Stimulated activated memory B cell treated with anti-CD40 and anti-IgM and Interleukin-4, amounts not matched to agents 10 μg/mL and 1 μg/mL and 100 μg/mL, for 72 hours (primary cell): ENCODE measurements around the gene MICALL2.
"Not testable (repeated sequence)": the region's sequence is repeated elsewhere in the genome, so short reads cannot be mapped to it uniquely, and the experiment has no call there.

ENCODE experiments used
- ATAC-seq: fragments of 150-1000 bp; cut with Tn5 transposase; 2 replicates; pipeline ENCODE4 v1.10.0; 2021
- H3K27ac Mint-ChIP-seq: one replicate; pipeline ENCODE4 v1.8.0; 2022; ENCODE audit warnings: mild to moderate bottlenecking, mixed read lengths
- H3K27me3 Mint-ChIP-seq: one replicate; pipeline ENCODE4 v1.8.0; 2022; ENCODE audit warnings: mixed read lengths
- H3K36me3 Mint-ChIP-seq: one replicate; pipeline ENCODE4 v1.8.0; 2022; ENCODE audit warnings: mixed read lengths
- H3K4me1 Mint-ChIP-seq: one replicate; pipeline ENCODE4 v1.8.0; 2022; ENCODE audit warnings: mixed read lengths
- H3K4me3 Mint-ChIP-seq: one replicate; pipeline ENCODE4 v1.8.0; 2022; ENCODE audit warnings: mild to moderate bottlenecking, moderate library complexity, mixed read lengths
- H3K9me3 Mint-ChIP-seq: one replicate; pipeline ENCODE4 v1.8.0; 2022; ENCODE audit warnings: mixed read lengths

Gene MICALL2

GRCh38 chr7:1450431-1450830 is 8.8 kb downstream of the MICALL2 start:
- Mint-ChIP-seq H3K27ac (no peak overlapping the region), H3K9me3 (no peaks in the 10 kb centered on the region), H3K4me3 (no peak overlapping the region), H3K36me3 (no peaks in the 10 kb centered on the region), H3K27me3 (peaks cover 43% of the 10 kb centered on the region), H3K4me1 (no peaks in the 10 kb centered on the region)
- ATAC-seq = no peak

- Mint-ChIP-seq H3K4me1 (no peaks in the 10 kb centered on the region), H3K27me3 (peaks cover 45% of the 10 kb centered on the region), H3K36me3 (no peaks in the 10 kb centered on the region), H3K27ac (no peak overlapping the region), H3K4me3 (no peak overlapping the region), H3K9me3 (no peaks in the 10 kb centered on the region)
- ATAC-seq = no peak
These were observed 9.3 kb downstream of the MICALL2 start for GRCh38 chr7:1449951-1450350.

- H3K4me3 Mint-ChIP-seq = no peak overlapping the region
- H3K27me3 Mint-ChIP-seq = peaks cover 44% of the 10 kb centered on the region
- no peaks in the 10 kb centered on the region for H3K4me1 Mint-ChIP-seq
These were observed 9.8 kb downstream of the MICALL2 start for GRCh38 chr7:1449501-1449900.

GRCh38 chr7:1448958-1449357 is 10.3 kb downstream of the MICALL2 start:
- no peak overlapping the region for H3K4me3 Mint-ChIP-seq
- H3K27me3 Mint-ChIP-seq = peaks cover 39% of the 10 kb centered on the region
- H3K27ac Mint-ChIP-seq = no peak overlapping the region
- H3K36me3 Mint-ChIP-seq = no peaks in the 10 kb centered on the region
- no peak for ATAC-seq
- no peaks in the 10 kb centered on the region for H3K9me3 Mint-ChIP-seq
- no peaks in the 10 kb centered on the region for H3K4me1 Mint-ChIP-seq

More at GRCh38 chr7:1449501-1449900, 9.8 kb downstream of the MICALL2 start:
- no peak overlapping the region for H3K27ac Mint-ChIP-seq
- ATAC-seq = no peak
- H3K9me3 Mint-ChIP-seq = no peaks in the 10 kb centered on the region
- H3K36me3 Mint-ChIP-seq = no peaks in the 10 kb centered on the region

GRCh38 chr7:1447551-1448244 is 11.6 kb downstream of the MICALL2 start:
- H3K4me3 Mint-ChIP-seq = no peak overlapping the region
- H3K4me1 Mint-ChIP-seq = no peaks in the 10 kb centered on the region
- no peak overlapping the region for H3K27ac Mint-ChIP-seq
- H3K36me3 Mint-ChIP-seq = no peaks in the 10 kb centered on the region
- no peaks in the 10 kb centered on the region for H3K9me3 Mint-ChIP-seq
- ATAC-seq = no peak
- H3K27me3 Mint-ChIP-seq = peaks cover 37% of the 10 kb centered on the region

GRCh38 chr7:1447112-1447511 is 12.2 kb downstream of the MICALL2 start:
- Mint-ChIP-seq H3K4me1 (no peaks in the 10 kb centered on the region), H3K9me3 (no peaks in the 10 kb centered on the region), H3K27me3 (peaks cover 39% of the 10 kb centered on the region), H3K27ac (no peak overlapping the region), H3K4me3 (no peak overlapping the region), H3K36me3 (no peaks in the 10 kb centered on the region)
- no peak for ATAC-seq

- H3K4me3 Mint-ChIP-seq = no peak overlapping the region
- no peaks in the 10 kb centered on the region for H3K4me1 Mint-ChIP-seq
- H3K36me3 Mint-ChIP-seq = no peaks in the 10 kb centered on the region
- peak; percentile 9 for ATAC-seq
- no peaks in the 10 kb centered on the region for H3K9me3 Mint-ChIP-seq
- H3K27ac Mint-ChIP-seq = no peak overlapping the region
- peaks cover 44% of the 10 kb centered on the region for H3K27me3 Mint-ChIP-seq
These were observed 12.6 kb downstream of the MICALL2 start for GRCh38 chr7:1446620-1447032.

- H3K9me3 Mint-ChIP-seq, H3K27ac Mint-ChIP-seq, H3K4me3 Mint-ChIP-seq, ATAC-seq, H3K4me1 Mint-ChIP-seq, H3K36me3 Mint-ChIP-seq: not testable (repeated sequence)
- peaks cover 47% of the 10 kb centered on the region for H3K27me3 Mint-ChIP-seq
These were observed 13.2 kb downstream of the MICALL2 start for GRCh38 chr7:1446026-1446425.

- H3K9me3 Mint-ChIP-seq = no peaks in the 10 kb centered on the region
- H3K27ac Mint-ChIP-seq = no peak overlapping the region
- H3K27me3 Mint-ChIP-seq = peaks cover 47% of the 10 kb centered on the region
- no peaks in the 10 kb centered on the region for H3K36me3 Mint-ChIP-seq
- ATAC-seq = no peak
- H3K4me1 Mint-ChIP-seq = no peaks in the 10 kb centered on the region
- H3K4me3 Mint-ChIP-seq = no peak overlapping the region
These were observed 13.9 kb downstream of the MICALL2 start for GRCh38 chr7:1445341-1445740.

- ATAC-seq = no peak
- Mint-ChIP-seq H3K4me1 (no peaks in the 10 kb centered on the region), H3K4me3 (no peak overlapping the region), H3K9me3 (no peaks in the 10 kb centered on the region), H3K27ac (no peak overlapping the region), H3K36me3 (no peaks in the 10 kb centered on the region), H3K27me3 (peaks cover 46% of the 10 kb centered on the region)
These were observed 14.3 kb downstream of the MICALL2 start for GRCh38 chr7:1444925-1445322.

GRCh38 chr7:1444214-1444924 is 14.9 kb downstream of the MICALL2 start:
- no peak for ATAC-seq
- no peak overlapping the region for H3K4me3 Mint-ChIP-seq
- no peaks in the 10 kb centered on the region for H3K9me3 Mint-ChIP-seq
- peaks cover 46% of the 10 kb centered on the region for H3K27me3 Mint-ChIP-seq
- H3K27ac Mint-ChIP-seq = no peak overlapping the region
- no peaks in the 10 kb centered on the region for H3K4me1 Mint-ChIP-seq
- H3K36me3 Mint-ChIP-seq = no peaks in the 10 kb centered on the region

GRCh38 chr7:1443587-1444200 is 15.6 kb downstream of the MICALL2 start:
- H3K27ac Mint-ChIP-seq, ATAC-seq, H3K9me3 Mint-ChIP-seq, H3K4me1 Mint-ChIP-seq, H3K4me3 Mint-ChIP-seq, H3K36me3 Mint-ChIP-seq: not testable (repeated sequence)
- H3K27me3 Mint-ChIP-seq = peaks cover 46% of the 10 kb centered on the region

GRCh38 chr7:1442355-1443124 is 16.7 kb downstream of the MICALL2 start:
- Mint-ChIP-seq H3K4me1 (no peaks in the 10 kb centered on the region), H3K27ac (no peak overlapping the region), H3K36me3 (no peaks in the 10 kb centered on the region), H3K9me3 (no peaks in the 10 kb centered on the region), H3K27me3 (peaks cover 46% of the 10 kb centered on the region), H3K4me3 (no peak overlapping the region)
- no peak for ATAC-seq

GRCh38 chr7:1441615-1442354 is 17.5 kb downstream of the MICALL2 start:
- no peak overlapping the region for H3K27ac Mint-ChIP-seq
- H3K4me3 Mint-ChIP-seq = no peak overlapping the region
- no peaks in the 10 kb centered on the region for H3K4me1 Mint-ChIP-seq
- peaks cover 46% of the 10 kb centered on the region for H3K27me3 Mint-ChIP-seq
- H3K9me3 Mint-ChIP-seq = no peaks in the 10 kb centered on the region
- no peaks in the 10 kb centered on the region for H3K36me3 Mint-ChIP-seq
- no peak for ATAC-seq

GRCh38 chr7:1440620-1441019 is 18.6 kb downstream of the MICALL2 start:
- no peak overlapping the region for H3K4me3 Mint-ChIP-seq
- ATAC-seq = no peak
- peaks cover 41% of the 10 kb centered on the region for H3K27me3 Mint-ChIP-seq
- no peaks in the 10 kb centered on the region for H3K9me3 Mint-ChIP-seq
- no peak overlapping the region for H3K27ac Mint-ChIP-seq
- H3K36me3 Mint-ChIP-seq = no peaks in the 10 kb centered on the region
- no peaks in the 10 kb centered on the region for H3K4me1 Mint-ChIP-seq
